ENCODE data around the gene STPG4. TPM values are rescaled to one million over a fixed set of nuclear protein-coding genes. Genes with fewer than 3 reads are reported as not detected.

The STPG4 gene
- total and polyA plus RNA-seq, 3 donors from 2014 or later, result 3.0 to 19.4 (median 8.5) TPM

DNA sequence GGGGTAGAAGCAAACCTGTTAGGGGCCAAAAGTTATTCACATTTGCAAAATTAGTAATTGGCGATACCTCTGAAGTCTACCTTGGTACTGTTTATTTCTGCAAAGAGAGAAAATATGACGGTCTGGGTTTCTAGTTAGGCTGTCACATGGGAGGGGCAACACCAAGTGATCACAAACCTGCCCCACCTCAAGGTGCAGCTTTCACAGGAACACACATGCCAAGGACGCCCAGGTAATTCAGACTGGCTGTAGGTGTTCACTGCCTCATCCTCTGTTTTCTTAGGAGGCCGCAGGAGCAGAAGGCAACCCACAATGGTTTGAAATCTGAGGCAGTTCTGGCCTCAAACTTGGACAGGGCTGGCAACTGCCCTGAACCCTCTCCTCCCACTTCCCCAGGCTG is 56.2 kb downstream of the STPG4 start:
- no peaks in the 10 kb centered on the region for H3K9me3 ChIP-seq
- WGBS, 2 donors, result 95 to 100% methylated on average over 4 of the region's 4 CpGs

GRCh38 chr2:47097563-47097962 is 57.5 kb downstream of the STPG4 start:
- no peak for DNase-seq
- Histone ChIP-seq H3K27me3 (no peaks in the 10 kb centered on the region), H3K9me3 (no peaks in the 10 kb centered on the region), H3K36me3 (ENCODE audit: low read depth, missing control alignments) (no peaks in the 10 kb centered on the region), H3K4me3 (no peak overlapping the region), H3K4me1 (no peaks in the 10 kb centered on the region), H3K27ac (no peak overlapping the region)
- TF ChIP-seq POLR2A (IDR thresholded peaks at IDR 0.05) (no peak), CTCF (IDR thresholded peaks at IDR 0.05) (no peak)
- 91 to 94% methylated on average over 4 of the region's 4 CpGs for WGBS, 2 donors
- intact Hi-C loops (cut with DNase I; ENCODE audit: low total_unique reads), result no loop called here

More for the DNA sequence above, 56.2 kb downstream of the STPG4 start:
- TF ChIP-seq POLR2A (IDR thresholded peaks at IDR 0.05) (no peak), CTCF (IDR thresholded peaks at IDR 0.05) (no peak)
- Histone ChIP-seq H3K4me1 (no peaks in the 10 kb centered on the region), H3K27ac (no peak overlapping the region), H3K4me3 (no peak overlapping the region), H3K27me3 (no peaks in the 10 kb centered on the region), H3K36me3 (ENCODE audit: low read depth, missing control alignments) (no peaks in the 10 kb centered on the region)
- DNase-seq, result no peak
- intact Hi-C loops (cut with DNase I; ENCODE audit: low total_unique reads), result no loop called here

GRCh38 chr2:47096451-47096850 is 58.7 kb downstream of the STPG4 start:
- Histone ChIP-seq H3K9me3 (no peaks in the 10 kb centered on the region), H3K27ac (no peak overlapping the region), H3K4me3 (no peak overlapping the region), H3K4me1 (no peaks in the 10 kb centered on the region), H3K27me3 (no peaks in the 10 kb centered on the region), H3K36me3 (ENCODE audit: low read depth, missing control alignments) (no peaks in the 10 kb centered on the region)
- intact Hi-C loops (cut with DNase I; ENCODE audit: low total_unique reads), result no loop called here
- no peak for DNase-seq
- 83 to 95% methylated on average over 4 of the region's 4 CpGs for WGBS, 2 donors
- TF ChIP-seq POLR2A (IDR thresholded peaks at IDR 0.05) (no peak), CTCF (IDR thresholded peaks at IDR 0.05) (no peak)

- no peak overlapping the region for H3K27ac ChIP-seq
- H3K4me1 ChIP-seq, result no peaks in the 10 kb centered on the region
- no peak for DNase-seq
- H3K9me3 ChIP-seq, result no peaks in the 10 kb centered on the region
- no peak for TF ChIP-seq CTCF (IDR thresholded peaks at IDR 0.05)
- no peak for TF ChIP-seq POLR2A (IDR thresholded peaks at IDR 0.05)
- H3K4me3 ChIP-seq, result no peak overlapping the region
- no peaks in the 10 kb centered on the region for H3K27me3 ChIP-seq
- H3K36me3 ChIP-seq (ENCODE audit: low read depth, missing control alignments), result no peaks in the 10 kb centered on the region
- intact Hi-C loops (cut with DNase I; ENCODE audit: low total_unique reads), result no loop called here
- 93 to 98% methylated on average over 5 of the region's 5 CpGs for WGBS, 2 donors
These were observed 59.6 kb downstream of the STPG4 start for GRCh38 chr2:47095349-47096020.

DNA sequence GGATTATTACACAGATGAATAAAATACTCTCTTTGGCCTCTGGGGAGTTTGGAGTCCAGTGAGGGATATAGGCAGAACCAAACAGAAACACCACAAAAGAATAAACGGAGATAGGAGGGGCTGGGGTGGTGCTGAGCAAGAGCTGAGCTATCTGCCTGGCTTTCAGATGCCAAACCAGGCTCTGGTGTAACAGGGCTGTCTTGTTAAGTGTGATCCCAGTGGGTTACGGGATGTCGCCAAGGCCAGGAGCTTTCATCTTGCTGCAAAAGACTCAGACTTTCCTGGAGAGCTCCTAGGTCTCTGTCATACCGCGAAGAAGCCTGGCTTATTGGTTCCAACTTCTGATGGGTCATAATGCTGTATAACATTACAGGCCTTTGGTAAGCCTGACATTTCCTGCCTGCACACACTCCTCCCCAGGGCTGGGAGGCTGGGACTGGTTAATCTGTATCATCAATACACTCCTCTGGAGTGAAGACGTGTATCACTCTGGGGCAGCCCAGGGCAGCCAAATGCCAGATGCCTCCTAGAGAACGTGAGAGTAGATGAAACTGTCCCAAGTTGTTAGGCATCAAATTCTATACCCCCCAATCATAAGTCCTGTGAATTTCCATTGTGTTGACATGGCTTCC is 60.5 kb downstream of the STPG4 start:
- H3K27ac ChIP-seq, result no peak overlapping the region
- 95% methylated on average over 7 of the region's 7 CpGs for WGBS, 2 donors
- no peaks in the 10 kb centered on the region for H3K4me1 ChIP-seq
- intact Hi-C loops (cut with DNase I; ENCODE audit: low total_unique reads), result no loop called here
- H3K9me3 ChIP-seq, result no peaks in the 10 kb centered on the region
- DNase-seq, result no peak
- no peaks in the 10 kb centered on the region for H3K36me3 ChIP-seq (ENCODE audit: low read depth, missing control alignments)
- TF ChIP-seq CTCF (IDR thresholded peaks at IDR 0.05) (no peak), POLR2A (IDR thresholded peaks at IDR 0.05) (no peak)
- no peak overlapping the region for H3K4me3 ChIP-seq
- no peaks in the 10 kb centered on the region for H3K27me3 ChIP-seq
